ENCODE measurements around the gene VPS35L.

DNA sequence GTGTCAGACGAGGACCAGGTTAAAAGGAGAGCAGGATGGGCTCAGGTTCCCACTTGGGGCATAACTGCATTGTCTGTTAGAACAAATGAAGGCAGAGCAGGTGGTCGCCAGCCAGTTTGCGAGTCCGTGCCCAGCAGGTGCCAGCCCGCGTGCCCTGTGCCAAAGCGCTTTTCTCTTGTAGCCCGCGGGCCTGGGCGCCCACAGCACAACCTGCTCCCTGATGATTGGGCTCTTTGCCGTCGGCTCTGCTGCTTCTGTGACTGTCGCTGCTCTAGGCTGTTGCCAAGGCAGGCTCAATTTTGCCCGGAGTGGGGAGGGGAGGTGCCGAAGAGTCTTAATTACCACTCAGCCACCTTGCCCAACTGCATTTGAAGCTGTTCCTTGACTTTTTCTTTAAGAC lies 141.5 kb downstream of the VPS35L start:
- TF ChIP-seq CTCF (IDR thresholded peaks at IDR 0.05) (no peak), EZH2 (IDR thresholded peaks at IDR 0.05; ENCODE audit: borderline replicate concordance, insufficient read depth, low read depth, low read length, poor library complexity, severe bottlenecking) (no peak)
